ENCODE data around the gene IL2RA. TPM values are rescaled to one million over a fixed set of nuclear protein-coding genes. Genes with fewer than 3 reads are reported as not detected.

Gene IL2RA
- total and polyA plus RNA-seq, 10 of the 15 experiments (the other 5 are each of a cell fraction or from before 2014, with no cell fraction given) = 2.2 to 6.0 (median 4.9) TPM

- TF ChIP-seq MEF2A (IDR thresholded peaks at IDR 0.05; ENCODE audit: insufficient read depth, low read depth, low read length) (no peak), IRF5 (IDR thresholded peaks at IDR 0.05; ENCODE audit: borderline replicate concordance) (no peak), SPI1 (IDR thresholded peaks at IDR 0.05; ENCODE audit: borderline replicate concordance, insufficient read depth, low read depth, low read length) (no peak)
Measured at GRCh38 chr10:5996696-5997095, 65.5 kb downstream of the IL2RA start (continued).

- Histone ChIP-seq H2AFZ (ENCODE audit: control insufficient read depth, low read depth, low read length) (no peak overlapping the region), H3K27ac (ENCODE audit: control insufficient read depth, insufficient read depth) (no peak overlapping the region), H3K9ac (ENCODE audit: control insufficient read depth, insufficient read depth, low read length) (no peak overlapping the region), H3K4me1 (ENCODE audit: control insufficient read depth, insufficient read depth, low read length) (no peaks in the 10 kb centered on the region), H3K9me3 (replicated peaks; ENCODE audit: control insufficient read depth, insufficient read depth, low read length) (peaks cover 4% of the 10 kb centered on the region; the same call in 2 of the 3 replicates), H3K27me3 (replicated peaks in 1 of 2; ENCODE audit: control insufficient read depth in 2 of 2, insufficient read depth in 2 of 2, low read length in 1 of 2) (no peaks in the 10 kb centered on the region), H3K36me3 (ENCODE audit: control insufficient read depth in 2 of 2, insufficient read depth in 2 of 2, low read length in 1 of 2) (no peaks in the 10 kb centered on the region), H3K4me2 (ENCODE audit: control insufficient read depth, insufficient read depth) (no peak overlapping the region), H3K4me3 (no peak overlapping the region), H4K20me1 (ENCODE audit: control insufficient read depth, insufficient read depth) (no peaks in the 10 kb centered on the region), H3K79me2 (ENCODE audit: control insufficient read depth, insufficient read depth, low read length) (no peaks in the 10 kb centered on the region)
- no peak for FAIRE-seq
- no peak for DNase-seq (ENCODE audit: low read depth, low spot score)
- ChIA-PET POLR2A (no interaction called here), RAD21 (ENCODE audit: unreplicated experiment) (no interaction called here), SMC1A (ENCODE audit: uncharacterized antibody, unreplicated experiment) (no interaction called here), CTCF (interaction anchor here (2.1 kb wide), 1 partner anchor 21 kb away, joined by 5 read pairs; no protein-coding TSS in a partner anchor)
- intact Hi-C loops (cut with micrococcal nuclease; ENCODE audit: unreplicated experiment) = no loop called here
- no TSS peak for BruUV-seq (replicated peaks)
- in situ Hi-C loops (cut with MboI) = no loop called here
- ATAC-seq = no peak
- WGBS (ENCODE audit: insufficient coverage, insufficient replicate concordance, low lambda C conversion rate, missing lambda C conversion rate) = 35% methylated on average over 1 of the region's 1 CpG
- TF ChIP-seq BHLHE40 (IDR thresholded peaks at IDR 0.05; ENCODE audit: borderline replicate concordance in 1 of 2, low read depth in 2 of 2, low read length in 1 of 2) (no peak), ZNF384 (IDR thresholded peaks at IDR 0.05; ENCODE audit: borderline replicate concordance, low read depth, low read length) (no peak), SKIL (IDR thresholded peaks at IDR 0.05; ENCODE audit: low read depth, poor library complexity, severe bottlenecking) (no peak), CEBPB (IDR thresholded peaks at IDR 0.05; ENCODE audit: borderline replicate concordance in 1 of 2, low read depth in 2 of 2, low read length in 2 of 2) (no peak), RAD21 (IDR thresholded peaks at IDR 0.05; ENCODE audit: insufficient read depth, low read depth, low read length) (no peak), RB1 (IDR thresholded peaks at IDR 0.05; ENCODE audit: borderline replicate concordance) (no peak), CBFB (IDR thresholded peaks at IDR 0.05; ENCODE audit: low read depth) (no peak), KLF5 (IDR thresholded peaks at IDR 0.05; ENCODE audit: partially characterized antibody) (no peak), FOS (IDR thresholded peaks at IDR 0.05; ENCODE audit: borderline replicate concordance, extremely low read depth, insufficient read length) (no peak), SIN3A (IDR thresholded peaks at IDR 0.05; ENCODE audit: low read depth, low read length) (no peak), POLR2AphosphoS2 (IDR thresholded peaks at IDR 0.05; ENCODE audit: low read depth, low read length) (no peak), TCF3 (IDR thresholded peaks at IDR 0.05; ENCODE audit: borderline replicate concordance, insufficient read depth, low read depth, low read length) (no peak), ZSCAN29 (IDR thresholded peaks at IDR 0.05) (no peak)
- TF ChIP-seq, protein P1, sequence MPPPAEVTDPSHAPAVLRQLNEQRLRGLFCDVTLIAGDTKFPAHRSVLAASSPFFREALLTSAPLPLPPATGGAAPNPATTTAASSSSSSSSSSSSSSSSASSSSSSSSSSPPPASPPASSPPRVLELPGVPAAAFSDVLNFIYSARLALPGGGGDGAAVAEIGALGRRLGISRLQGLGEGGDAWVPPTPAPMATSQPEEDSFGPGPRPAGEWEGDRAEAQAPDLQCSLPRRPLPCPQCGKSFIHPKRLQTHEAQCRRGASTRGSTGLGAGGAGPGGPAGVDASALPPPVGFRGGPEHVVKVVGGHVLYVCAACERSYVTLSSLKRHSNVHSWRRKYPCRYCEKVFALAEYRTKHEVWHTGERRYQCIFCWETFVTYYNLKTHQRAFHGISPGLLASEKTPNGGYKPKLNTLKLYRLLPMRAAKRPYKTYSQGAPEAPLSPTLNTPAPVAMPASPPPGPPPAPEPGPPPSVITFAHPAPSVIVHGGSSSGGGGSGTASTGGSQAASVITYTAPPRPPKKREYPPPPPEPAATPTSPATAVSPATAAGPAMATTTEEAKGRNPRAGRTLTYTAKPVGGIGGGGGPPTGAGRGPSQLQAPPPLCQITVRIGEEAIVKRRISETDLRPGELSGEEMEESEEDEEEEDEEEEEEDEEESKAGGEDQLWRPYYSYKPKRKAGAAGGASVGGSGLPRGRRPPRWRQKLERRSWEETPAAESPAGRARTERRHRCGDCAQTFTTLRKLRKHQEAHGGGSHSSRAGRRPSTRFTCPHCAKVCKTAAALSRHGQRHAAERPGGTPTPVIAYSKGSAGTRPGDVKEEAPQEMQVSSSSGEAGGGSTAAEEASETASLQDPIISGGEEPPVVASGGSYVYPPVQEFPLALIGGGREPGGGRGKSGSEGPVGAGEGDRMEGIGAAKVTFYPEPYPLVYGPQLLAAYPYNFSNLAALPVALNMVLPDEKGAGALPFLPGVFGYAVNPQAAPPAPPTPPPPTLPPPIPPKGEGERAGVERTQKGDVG (CRISPR knock-in tag; IDR thresholded peaks at IDR 0.05) = no peak
Measured at GRCh38 chr10:5992398-5992797, 69.8 kb downstream of the IL2RA start.
